A549 (cell line): ENCODE measurements around the gene GMEB2. TPM values are rescaled to one million over a fixed set of nuclear protein-coding genes. Genes with fewer than 3 reads are reported as not detected.

Source experiments
- ATAC-seq, 2 experiments: fragments of 200-7000 bp in 1 of 2; fragments of >200 bp in 1 of 2; cut with Nextera tagmentation in 1 of 2; cut with Tn5 transposase in 1 of 2; 3 replicates each; pipeline versions ENCODE4 v1.8.0 to v1.9.1; 2018 to 2020; ENCODE audit warnings: mild to moderate bottlenecking in 1 of 2, moderate library complexity in 1 of 2
- CTCF ChIA-PET: fragments of 300-600 bp; sonication (Branson Sonifier 250); formaldehyde crosslinking; extraction: SDS; loops from one replicate; lab custom pipeline; 2021; ENCODE audit warnings: antibody characterized with exemption, inconsistent platforms; lab: Yijun Ruan, JAX
- POLR2A ChIA-PET: fragments of 350-600 bp; formaldehyde crosslinking; extraction: SDS; loops from one replicate; lab custom pipeline; 2021; ENCODE audit warnings: antibody characterized with exemption, inconsistent platforms; lab: Yijun Ruan, JAX
- DNase-seq, 2 experiments: peaks; one replicate each; pipeline versions ENCODE4 v3.0.0 to v3.0.0-alpha.2; 2011 to 2016; ENCODE audit warnings: low read depth in 1 of 2, low spot score in 1 of 2
- FAIRE-seq: peaks from 2 replicates; lab custom pipeline; 2011; peaks lifted over from hg19 to GRCh38; lab: Jason Lieb, UNC
- H3K27ac ChIP-seq, 2 experiments: fragments of >200 bp; sonication (Bioruptor Twin); formaldehyde crosslinking; 3 replicates each; pipeline ENCODE4 v1.5.1; 2016 to 2017
- H3K4me1 ChIP-seq: fragments of >200 bp; sonication (Bioruptor Twin); formaldehyde crosslinking; 3 replicates; pipeline ENCODE4 v1.6.1; 2016
- H3K4me2 ChIP-seq: fragments of >200 bp; sonication (Bioruptor Twin); formaldehyde crosslinking; 3 replicates; pipeline ENCODE4 v1.6.1; 2016
- H3K4me3 ChIP-seq: fragments of >200 bp; sonication (Bioruptor Twin); formaldehyde crosslinking; 3 replicates; pipeline ENCODE4 v1.5.1; 2016
- H3K9me3 ChIP-seq: fragments of >200 bp; sonication (Bioruptor Twin); formaldehyde crosslinking; 3 replicates; pipeline ENCODE4 v1.6.1; 2016
- BCL3 ChIP-seq: fragments of >200 bp; sonication (Bioruptor Twin); formaldehyde crosslinking; IDR thresholded peaks from 3 replicates; pipeline ENCODE4 v1.6.1; 2016
- CEBPB ChIP-seq, 2 experiments: fragments of >200 bp in 1 of 2; sonication (Bioruptor Twin) in 1 of 2; formaldehyde crosslinking in 1 of 2; IDR thresholded peaks; 2 replicates each; pipeline ENCODE4 v1.6.1; 2012 to 2016
- CHD2 ChIP-seq: fragments of 150-350 bp; IDR thresholded peaks from 2 replicates; pipeline ENCODE4 v1.6.1; 2014; ENCODE audit warnings: low read length; ENCODE audit not compliant: partially characterized antibody
- CTCF ChIP-seq: fragments of >200 bp; sonication (Bioruptor Twin); formaldehyde crosslinking; IDR thresholded peaks from 3 replicates; pipeline ENCODE4 v1.5.1; 2016
- E2F6 ChIP-seq: IDR thresholded peaks from 2 replicates; pipeline ENCODE4 v1.6.1; 2012; ENCODE audit warnings: low read depth, borderline replicate concordance
- EHF ChIP-seq: fragments of 250-450 bp; sonication (Bioruptor Pico); IDR thresholded peaks from 2 replicates; pipeline ENCODE4 v1.5.0; 2020; ENCODE audit warnings: mild to moderate bottlenecking
- FOSB ChIP-seq: fragments of 250-450 bp; sonication (Bioruptor Pico); IDR thresholded peaks from 2 replicates; pipeline ENCODE4 v1.5.0; 2020; ENCODE audit warnings: mild to moderate bottlenecking, moderate library complexity
- FOXS1 ChIP-seq: fragments of 250-450 bp; sonication (Bioruptor Pico); IDR thresholded peaks from 2 replicates; pipeline ENCODE4 v1.5.0; 2020; ENCODE audit warnings: mild to moderate bottlenecking, moderate library complexity
- HEYL ChIP-seq: fragments of 250-450 bp; sonication (Bioruptor Pico); IDR thresholded peaks from 2 replicates; pipeline ENCODE4 v1.8.0; 2021; ENCODE audit warnings: mild to moderate bottlenecking, moderate library complexity
- HOXB13 ChIP-seq: fragments of 250-450 bp; sonication (Bioruptor Pico); IDR thresholded peaks from 2 replicates; pipeline ENCODE4 v1.5.0; 2020; ENCODE audit warnings: low read depth, mild to moderate bottlenecking, moderate library complexity
- JUN ChIP-seq, 2 experiments: fragments of >200 bp; sonication (Bioruptor Twin); formaldehyde crosslinking; IDR thresholded peaks; 2 replicates in 1 of 2; 3 replicates in 1 of 2; pipeline ENCODE4 v1.6.1; 2016 to 2017
- KDM5A ChIP-seq: fragments of 200-600 bp; sonication (generic); IDR thresholded peaks from 2 replicates; pipeline ENCODE4 v1.6.1; 2016; ENCODE audit warnings: antibody characterized with exemption, mild to moderate bottlenecking
- MAFK ChIP-seq: fragments of 450-650 bp; IDR thresholded peaks from 2 replicates; pipeline ENCODE4 v1.6.1; 2014; ENCODE audit not compliant: partially characterized antibody
- MAX ChIP-seq: IDR thresholded peaks from 2 replicates; pipeline ENCODE4 v1.6.1; 2012
- MAZ ChIP-seq: fragments of 150-350 bp; IDR thresholded peaks from 2 replicates; pipeline ENCODE4 v1.6.1; 2014; ENCODE audit warnings: antibody characterized with exemption, low read depth, low read length, borderline replicate concordance
- MYC ChIP-seq: IDR thresholded peaks from 2 replicates; pipeline ENCODE4 v1.6.1; 2012; ENCODE audit warnings: mild to moderate bottlenecking, inconsistent platforms, low read length, improper control_type of control experiment, borderline replicate concordance
- NPAS2 ChIP-seq: fragments of 250-450 bp; sonication (Bioruptor Pico); IDR thresholded peaks from 2 replicates; pipeline ENCODE4 v1.8.0; 2022; ENCODE audit warnings: mild to moderate bottlenecking, moderate library complexity, borderline replicate concordance
- PHF8 ChIP-seq: fragments of 200-600 bp; sonication (generic); IDR thresholded peaks from 2 replicates; pipeline ENCODE4 v1.6.1; 2016; ENCODE audit warnings: low read depth, mild to moderate bottlenecking, antibody characterized with exemption, moderate library complexity, borderline replicate concordance
- RAD21 ChIP-seq, 2 experiments: fragments of >200 bp in 1 of 2; sonication (Bioruptor Twin) in 1 of 2; formaldehyde crosslinking in 1 of 2; IDR thresholded peaks in 1 of 2; conservative IDR thresholded peaks in 1 of 2; 2 replicates in 1 of 2; 3 replicates in 1 of 2; pipeline ENCODE4 v1.6.1; 2012 to 2018; ENCODE audit warnings: inconsistent platforms in 1 of 2
- RARB ChIP-seq: fragments of 250-450 bp; sonication (Bioruptor Pico); IDR thresholded peaks from 2 replicates; pipeline ENCODE4 v1.8.0; 2021; ENCODE audit warnings: mild to moderate bottlenecking, moderate library complexity
- REST ChIP-seq: fragments of 200-600 bp; sonication (generic); IDR thresholded peaks from 2 replicates; pipeline ENCODE4 v1.6.1; 2016; ENCODE audit warnings: antibody characterized with exemption, mild to moderate bottlenecking, moderate library complexity
- RFX5 ChIP-seq: fragments of 450-650 bp; IDR thresholded peaks from 2 replicates; pipeline ENCODE4 v1.7.1; 2014; ENCODE audit warnings: antibody characterized with exemption, mild to moderate bottlenecking, moderate library complexity
- ZC3H11A ChIP-seq: fragments of 450-650 bp; IDR thresholded peaks from 2 replicates; pipeline ENCODE4 v1.6.1; 2014; ENCODE audit warnings: antibody characterized with exemption, mild to moderate bottlenecking
- WGBS: methylation state at CpG from one replicate; pipeline ENCODE4 v1.1.6; 2017; ENCODE audit errors: missing lambda C conversion rate; 5-methylcytosine and 5-hydroxymethylcytosine counted together
- polyA plus RNA-seq, 4 experiments: library from polyadenylated mRNA; depleted of rRNA in 3 of 4; stranded (reverse); fragments of >200 nt; fragmentation: RNase III in 1 of 4; extraction: RNeasy Plus Mini Kit Qiagen cat#74134 plus additional on column Dnase treatment in 1 of 4; gene quantifications; 2 replicates in 3 of 4; 3 replicates in 1 of 4; pipeline ENCODE4 v1.2.3, GENCODE V29; 2011 to 2017

GMEB2 gene
- polyA plus RNA-seq, 2 of the 4 experiments (the other 2 are of a cell fraction), result 6.5 to 6.8 TPM

GRCh38 chr20:63657937-63658748 lies 31.2 kb upstream of the GMEB2 start, which contains the start of gene RTEL1:
RTEL1 (plus strand) TSS chr20:63658312; CDS start chr20:63659403, 1,091 bp downstream.
- H3K4me2 ChIP-seq, result peak within 1 kb of the TSS; percentile 90
- H3K9me3 ChIP-seq, result no peaks in the 10 kb centered on the region
- peak; percentile 95 to 98 for ATAC-seq
- 31% methylated on average over 29 of the region's 73 CpGs for WGBS
- ChIA-PET POLR2A (interaction anchor here (0.8 to 1.2 kb wide), 5 partner anchors 17 to 89 kb away, joined by 3 to 9 read pairs (median 5); partner anchors contain the start of genes ARFRP1, GMEB2 and ZGPAT), CTCF (interaction anchor here (1.2 to 2.0 kb wide), 2 partner anchors 31 to 120 kb away, joined by 4 to 7 read pairs; no protein-coding TSS in a partner anchor)
- H3K27ac ChIP-seq, result peak within 1 kb of the TSS; percentile 83 to 93
- TF ChIP-seq JUN (IDR thresholded peaks at IDR 0.05) (peak; percentile 64 to 92), CTCF (no peak), KDM5A (peak; percentile 83), RFX5 (peak; percentile 51; the same call in 1 of the 2 replicates), HOXB13 (CRISPR knock-in tag) (0 out of 2 replicates have a peak, but pooled peaks have one; percentile 53), BCL3 (0 out of 3 replicates have a peak, but pooled peaks have one; percentile 50), MAX (peak; percentile 78), RARB (CRISPR knock-in tag) (no peak), FOXS1 (CRISPR knock-in tag) (peak; percentile 54; the same call in 1 of the 2 replicates), RAD21 (conservative IDR thresholded peaks at IDR 0.05 in 1 of 2, IDR thresholded peaks at IDR 0.05 in 1 of 2) (0 out of 5 replicates have a peak, but pooled peaks have one; percentile 3 to 9), CHD2 (no peak), EHF (CRISPR knock-in tag) (no peak), E2F6 (peak; percentile 49; the same call in 1 of the 2 replicates), PHF8 (peak; percentile 61; the same call in 1 of the 2 replicates), MAZ (peak; percentile 81; the same call in 1 of the 2 replicates)
- peaks cover 10% of the 10 kb centered on the region; the same call in 2 of the 3 replicates for H3K4me1 ChIP-seq
- peak within 1 kb of the TSS; percentile 74 for H3K4me3 ChIP-seq
- no peak for FAIRE-seq
- peak; percentile 92 to 97 for DNase-seq

GRCh38 chr20:63657260-63657936 lies 30.5 kb upstream of the GMEB2 start:
- Histone ChIP-seq H3K27ac (peak overlapping the region in 1 of 2 experiments; percentile 93; a peak in 4 of 6 replicates), H3K4me1 (peaks cover 16% of the 10 kb centered on the region), H3K4me2 (0 out of 3 replicates have a peak overlapping the region, but pooled peaks have one; percentile 33), H3K9me3 (no peaks in the 10 kb centered on the region), H3K4me3 (no peak overlapping the region)
- ChIA-PET POLR2A (interaction anchor here (1.1 to 1.2 kb wide), 3 partner anchors 25 to 50 kb away, joined by 4 to 6 read pairs (median 5); partner anchors contain the start of genes ARFRP1, GMEB2 and ZGPAT), CTCF (no interaction called here)
- no peak for FAIRE-seq
- ATAC-seq, result no peak
- DNase-seq, result no peak
- WGBS, result 75% methylated on average over 19 of the region's 31 CpGs
- TF ChIP-seq MAX, result no peak
- no peak for TF ChIP-seq REST
- TF ChIP-seq HEYL (CRISPR knock-in tag), result no peak
- no peak for TF ChIP-seq NPAS2
- TF ChIP-seq ZC3H11A, result no peak
- no peak for TF ChIP-seq CEBPB (IDR thresholded peaks at IDR 0.05)
- no peak for TF ChIP-seq FOSB
- no peak for TF ChIP-seq EHF (CRISPR knock-in tag)
- no peak for TF ChIP-seq RAD21 (conservative IDR thresholded peaks at IDR 0.05 in 1 of 2, IDR thresholded peaks at IDR 0.05 in 1 of 2)
- TF ChIP-seq MYC, result no peak
- TF ChIP-seq E2F6, result no peak
- TF ChIP-seq MAFK, result no peak
